GM18519 (cell line): ENCODE data around the gene MYO6.
"Not testable (repeated sequence)": the region's sequence is repeated elsewhere in the genome, so short reads cannot be mapped to it uniquely, and the experiment has no call there.

Source experiments
- ATAC-seq: cut with Tn5 transposase; IDR thresholded peaks from one replicate; pipeline ENCODE4 v1.9.1; 2021; ENCODE audit warnings: mild to moderate bottlenecking, moderate library complexity; ENCODE audit not compliant: unreplicated experiment, low FRiP score

MYO6 gene

DNA sequence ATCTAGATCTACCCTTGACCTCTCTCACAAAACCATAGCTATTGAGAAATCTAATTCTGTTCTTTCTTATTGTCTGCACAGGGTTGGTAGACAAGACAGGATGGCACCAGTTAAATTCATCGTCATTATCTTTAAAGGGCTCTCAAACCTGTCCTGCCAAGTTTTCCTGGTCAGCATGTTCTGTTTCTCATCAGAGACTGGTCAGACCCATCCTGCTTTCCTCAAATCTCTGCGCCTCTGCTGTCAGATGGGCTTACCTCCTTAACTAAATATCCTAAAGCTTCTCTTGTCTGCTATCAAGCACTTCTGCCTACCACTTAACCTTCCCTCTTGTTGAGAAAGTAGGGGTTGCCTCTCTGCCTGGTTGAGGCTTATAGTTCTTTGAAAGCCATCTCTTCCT lies 125.2 kb downstream of the MYO6 start:
- no peak for ATAC-seq

DNA sequence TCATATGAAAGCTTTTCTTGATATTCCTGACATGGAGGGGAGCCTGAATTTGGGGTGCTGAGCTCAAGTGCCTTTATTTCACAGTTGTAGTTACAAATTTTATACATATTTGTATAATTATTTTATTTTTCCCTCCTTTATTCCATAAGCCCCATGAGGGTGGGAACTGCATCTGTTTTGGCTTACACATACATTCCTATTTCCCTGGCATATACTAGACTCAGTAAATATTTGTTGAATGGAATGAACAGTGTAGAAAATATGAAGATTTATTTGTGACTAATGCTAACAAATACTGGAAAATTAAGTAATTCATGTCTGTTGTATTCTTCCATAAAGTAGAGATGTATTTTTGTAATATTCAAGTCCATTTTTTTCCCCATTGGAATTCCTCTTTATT lies 127.1 kb downstream of the MYO6 start:
- ATAC-seq, result no peak

DNA sequence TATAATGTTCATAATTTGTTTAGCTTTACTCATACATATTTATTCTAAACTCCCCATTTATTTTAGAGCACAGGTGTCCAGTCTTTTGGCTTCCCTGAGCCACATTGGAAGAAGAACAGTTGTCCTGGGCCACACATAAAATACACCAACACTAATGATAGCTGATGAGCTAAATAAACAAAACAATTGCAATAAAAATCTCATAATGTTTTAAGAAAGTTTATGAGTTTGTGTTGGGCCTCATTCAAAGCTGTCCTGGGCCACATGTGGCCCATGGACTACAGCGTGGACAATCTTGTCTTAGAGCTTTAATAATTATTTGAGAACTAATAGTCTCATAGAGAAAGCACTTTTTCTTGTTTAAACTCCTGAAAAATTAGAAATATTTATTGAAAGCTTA lies 131.3 kb downstream of the MYO6 start:
- ATAC-seq, result no peak

DNA sequence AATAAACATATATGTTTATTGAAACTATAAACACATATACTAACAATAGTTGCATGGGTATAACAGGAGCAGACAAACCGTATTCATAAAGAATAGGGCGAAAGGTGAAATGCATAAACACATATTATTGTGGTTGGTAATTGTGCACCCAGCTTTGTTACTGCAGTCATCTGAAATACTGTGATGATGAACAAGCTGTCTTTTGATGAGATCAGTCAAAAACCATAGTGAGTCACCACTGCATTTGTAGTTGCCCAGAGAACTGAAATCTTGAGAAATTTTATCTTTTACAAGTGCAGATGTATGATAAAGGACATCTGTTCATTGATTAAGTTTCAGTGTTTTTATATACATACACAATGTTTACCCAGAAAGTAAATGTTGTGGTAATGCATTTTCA lies 133.7 kb downstream of the MYO6 start:
- no peak for ATAC-seq

DNA sequence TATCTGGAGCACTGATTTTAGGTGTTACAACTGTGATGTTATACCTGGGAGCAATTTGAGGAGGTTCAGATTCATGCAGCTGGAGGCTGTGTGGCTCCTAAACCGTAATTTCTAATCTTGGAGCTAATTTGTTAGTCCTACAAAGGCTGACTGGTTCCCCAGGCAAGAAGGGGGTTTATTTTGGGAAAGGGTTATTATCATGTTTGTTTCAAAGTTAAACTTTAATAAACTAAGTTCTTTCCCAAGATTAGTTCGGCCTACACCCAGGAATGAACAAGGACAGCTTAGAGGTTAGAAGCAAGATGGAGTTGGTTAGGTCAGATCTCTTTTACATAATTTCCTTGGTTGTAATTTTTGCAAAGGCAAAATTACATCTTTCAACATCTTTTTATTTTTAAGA lies 135.8 kb downstream of the MYO6 start:
- ATAC-seq, result no peak

DNA sequence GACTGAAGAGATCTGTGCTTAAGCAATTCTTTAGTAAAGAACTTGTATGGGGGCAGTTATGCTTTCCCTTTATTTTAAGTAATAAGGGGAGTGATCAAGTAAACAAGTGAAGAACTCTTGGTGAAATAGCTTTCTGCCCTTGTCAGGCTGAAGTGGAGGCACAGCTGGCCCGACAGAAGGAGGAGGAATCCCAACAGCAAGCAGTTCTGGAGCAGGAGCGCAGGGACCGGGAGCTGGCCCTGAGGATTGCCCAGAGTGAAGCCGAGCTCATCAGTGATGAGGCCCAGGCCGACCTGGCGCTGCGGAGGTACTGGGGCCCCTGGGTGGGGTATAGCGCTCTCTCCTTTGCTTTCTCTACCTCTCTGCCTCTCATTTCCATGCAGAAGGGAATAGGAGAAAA lies 143.3 kb downstream of the MYO6 start:
- ATAC-seq, result no peak

DNA sequence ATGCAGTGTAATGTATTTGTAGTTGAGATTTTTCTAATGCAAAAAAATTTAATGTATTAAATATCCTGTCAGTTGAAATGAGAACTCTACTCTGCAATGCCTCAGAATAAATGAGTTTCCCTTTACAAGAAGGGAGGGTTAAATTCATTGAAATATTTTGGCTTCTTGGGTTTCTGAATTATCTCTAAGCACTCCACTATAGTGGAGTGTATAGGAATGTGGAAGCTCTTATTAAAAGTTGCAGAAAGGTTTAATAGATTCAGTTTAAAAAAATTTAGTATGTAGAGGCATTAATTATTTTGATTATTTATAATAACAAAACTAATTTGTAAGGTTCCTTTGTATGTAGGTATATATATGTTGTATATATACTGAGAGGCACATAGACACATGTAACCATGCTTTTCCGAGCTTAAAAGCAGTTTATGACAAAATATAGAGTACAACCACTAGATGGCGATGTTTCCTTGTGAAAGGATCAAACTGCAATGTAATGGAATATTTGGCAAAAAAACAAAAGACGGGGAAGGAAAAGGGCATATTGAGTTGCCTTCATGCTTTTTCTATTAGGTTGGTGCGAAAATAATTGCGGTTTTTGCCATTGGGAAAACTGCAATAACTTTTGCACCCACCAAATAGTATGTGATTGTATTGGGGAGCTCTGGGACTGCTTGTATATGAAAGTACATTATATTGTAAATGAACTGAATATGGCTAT lies 144.2 kb downstream of the MYO6 start:
- peak; percentile 89 for ATAC-seq

DNA sequence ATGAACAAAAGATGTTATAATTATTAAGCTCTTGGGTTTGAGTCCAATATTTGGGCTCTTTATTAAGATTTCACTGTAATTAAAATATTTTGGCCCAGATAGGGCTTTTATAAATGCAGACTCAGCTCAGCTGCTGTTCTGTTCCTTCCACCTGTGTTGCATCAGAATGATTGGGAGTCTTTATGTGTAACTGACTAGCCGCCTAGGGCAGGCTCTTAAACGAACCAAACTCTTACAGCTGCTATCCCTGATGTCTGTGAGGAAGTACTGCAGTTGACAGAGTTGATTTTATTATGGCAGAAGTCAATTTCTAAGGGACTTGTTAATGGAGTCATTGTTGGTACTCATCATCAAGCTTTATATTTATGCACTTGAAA lies 144.7 kb downstream of the MYO6 start:
- ATAC-seq, result no peak

DNA sequence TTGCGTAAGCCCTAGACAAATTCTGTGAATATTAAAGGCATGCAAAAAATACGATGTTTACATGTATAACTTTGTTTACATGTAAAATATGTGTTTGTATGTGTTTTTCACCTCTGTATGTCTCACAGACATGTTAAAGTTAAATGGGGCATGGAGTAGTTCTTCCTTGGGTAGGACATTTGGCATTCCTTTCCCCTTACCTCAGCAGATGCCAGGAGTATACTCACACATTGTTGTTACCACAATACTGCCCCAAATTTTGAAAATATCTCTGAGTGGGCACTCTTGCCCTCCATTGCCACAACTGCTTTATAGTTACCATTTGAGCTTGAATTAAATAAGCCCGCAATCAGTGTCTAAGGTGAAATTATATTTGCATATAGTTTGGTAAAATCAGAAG lies 147.5 kb downstream of the MYO6 start:
- no peak for ATAC-seq

DNA sequence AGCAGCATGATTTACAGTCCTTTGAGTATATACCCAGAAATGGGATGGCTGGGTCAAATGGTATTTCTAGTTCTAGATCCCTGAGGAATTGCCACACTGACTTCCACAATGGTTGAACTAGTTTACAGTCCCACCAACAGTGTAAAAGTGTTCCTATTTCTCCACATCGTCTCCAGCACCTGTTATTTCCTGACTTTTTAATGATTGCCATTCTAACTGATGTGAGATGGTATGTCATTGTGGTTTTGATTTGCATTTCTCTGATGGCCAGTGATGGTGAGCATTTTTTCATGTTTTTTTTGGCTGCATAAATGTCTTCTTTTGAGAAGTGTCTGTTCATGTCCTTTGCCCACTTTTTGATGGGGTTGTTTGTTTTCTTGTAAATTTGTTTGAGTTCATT lies 151.2 kb downstream of the MYO6 start:
- ATAC-seq, result not testable (repeated sequence)

DNA sequence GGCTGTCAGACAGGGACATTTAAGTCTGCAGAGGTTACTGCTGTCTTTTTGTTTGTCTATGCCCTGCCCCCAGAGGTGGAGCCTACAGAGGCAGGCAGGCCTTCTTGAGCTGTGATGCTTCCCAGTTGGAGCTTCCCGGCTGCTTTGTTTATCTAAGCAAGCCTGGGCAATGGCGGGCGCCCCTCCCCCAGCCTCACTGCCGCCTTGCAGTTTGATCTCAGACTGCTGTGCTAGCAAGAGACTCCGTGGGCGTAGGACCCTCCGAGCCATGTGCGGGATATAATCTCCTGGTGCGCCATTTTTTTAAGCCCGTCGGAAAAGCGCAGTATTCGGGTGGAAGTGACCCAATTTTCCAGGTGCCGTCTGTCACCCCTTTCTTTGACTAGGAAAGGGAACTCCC lies 156.1 kb downstream of the MYO6 start:
- not testable (repeated sequence) for ATAC-seq

DNA sequence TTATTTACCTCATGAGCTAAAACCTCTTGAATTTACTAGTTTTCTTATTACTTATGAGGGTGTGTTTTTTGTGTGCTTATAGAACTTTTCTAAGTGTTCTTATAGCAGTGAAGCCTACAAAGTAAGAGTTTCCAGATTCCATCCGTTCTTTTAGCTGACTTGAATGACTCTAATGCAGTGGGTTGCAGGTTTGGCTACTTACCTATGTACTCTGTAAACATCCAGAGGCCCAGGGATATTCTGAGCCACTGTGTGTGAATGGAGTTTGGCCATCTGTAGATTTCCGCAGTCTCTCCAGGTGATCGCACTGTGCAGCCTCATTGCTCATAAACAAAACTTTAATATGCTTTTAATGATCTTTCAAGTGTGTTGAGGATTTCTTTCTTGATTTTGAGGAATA lies 157.8 kb downstream of the MYO6 start:
- ATAC-seq, result no peak

DNA sequence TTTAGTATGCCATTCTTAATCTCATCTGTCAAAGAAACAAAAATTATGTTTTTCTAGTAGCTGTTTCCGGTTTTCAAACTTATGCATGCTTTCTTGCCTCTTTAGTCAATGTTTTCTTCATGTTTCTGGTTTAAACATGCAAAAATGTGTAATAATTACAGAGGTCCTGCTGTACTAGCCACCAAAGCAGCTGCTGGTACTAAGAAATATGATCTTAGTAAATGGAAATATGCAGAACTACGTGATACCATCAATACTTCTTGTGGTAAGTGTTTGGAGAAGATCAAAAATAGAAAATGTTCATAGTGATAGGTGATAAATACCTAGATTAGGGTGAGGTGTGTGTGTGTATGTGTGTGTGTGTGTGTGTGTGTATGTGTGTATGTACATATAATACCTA lies 158.4 kb downstream of the MYO6 start:
- no peak for ATAC-seq

DNA sequence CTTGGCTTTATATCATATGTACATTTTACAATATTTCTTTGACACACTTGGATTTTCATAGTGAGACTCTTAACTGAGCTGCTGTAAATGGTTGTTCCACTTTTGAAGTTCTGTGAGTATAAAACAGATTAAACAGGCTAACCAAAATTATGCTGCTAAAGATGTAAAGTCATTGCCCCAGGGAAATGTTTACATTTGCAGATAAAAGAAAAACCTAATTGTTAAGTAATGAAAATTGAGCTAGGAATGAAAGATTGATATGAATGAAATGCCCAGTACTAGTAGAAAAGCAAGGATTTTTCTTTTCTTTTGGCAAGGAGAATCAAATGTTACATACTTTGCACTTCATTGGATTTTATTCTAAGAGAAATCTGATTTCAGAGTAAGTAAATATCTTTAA lies 164.0 kb downstream of the MYO6 start:
- ATAC-seq, result no peak

DNA sequence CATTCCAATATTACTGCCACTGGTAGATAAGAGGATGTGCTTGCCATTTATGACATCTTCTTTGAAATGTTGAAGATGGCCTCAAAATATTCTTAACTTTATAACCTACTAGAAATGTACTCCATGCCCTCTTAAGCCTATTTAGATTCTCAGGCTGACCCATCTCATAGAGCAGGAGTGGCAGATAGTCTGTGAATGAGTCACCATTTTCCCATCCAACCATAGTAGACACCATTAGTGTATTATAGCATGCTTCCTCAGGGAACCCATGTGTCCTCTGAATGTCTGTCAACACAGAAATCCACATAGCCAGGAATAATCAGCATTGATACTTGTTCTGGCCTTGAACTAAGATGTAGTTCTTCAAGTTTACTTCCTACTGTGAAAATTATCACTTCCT lies 173.2 kb downstream of the MYO6 start:
- no peak for ATAC-seq

DNA sequence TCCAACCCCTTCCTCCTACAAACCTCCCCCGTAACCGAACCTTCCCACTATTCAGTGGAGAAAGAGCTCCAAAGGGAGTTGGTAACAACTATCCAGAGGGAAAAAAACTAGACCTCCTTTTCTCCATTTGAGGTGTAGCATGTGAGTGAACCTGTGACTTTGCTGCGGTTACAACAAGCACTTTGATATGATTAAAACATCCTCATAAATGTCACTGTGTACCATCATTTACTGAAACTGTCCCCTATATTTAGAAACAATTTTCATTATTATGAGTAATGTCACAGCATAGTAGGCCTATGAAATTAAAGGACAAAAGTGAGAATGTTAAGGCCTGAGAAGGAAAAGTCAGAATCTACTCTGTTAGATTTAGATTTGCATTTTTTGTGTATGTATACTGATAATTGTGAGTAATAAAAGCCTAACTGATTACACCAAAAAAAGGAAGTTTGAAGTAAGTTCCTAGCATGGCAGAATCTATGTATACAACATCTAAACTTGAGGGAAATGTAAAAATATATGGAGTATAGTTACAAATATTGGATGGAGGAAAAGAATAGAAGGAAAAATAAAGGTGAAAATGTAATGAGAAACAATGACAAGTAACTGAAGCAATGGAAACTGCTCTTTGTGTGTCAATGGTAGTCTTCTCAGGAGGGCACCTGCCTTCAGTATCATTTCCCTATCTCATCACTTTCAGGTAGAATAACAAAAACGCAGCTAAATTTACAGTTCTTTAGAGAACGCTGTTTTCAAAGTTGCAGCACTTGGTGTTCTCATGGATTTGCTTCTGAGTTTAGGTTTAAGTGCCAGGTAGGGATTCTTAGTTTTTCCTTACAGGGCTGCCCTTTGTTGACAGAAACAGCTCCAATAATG lies 177.5 kb downstream of the MYO6 start:
- ATAC-seq, result peak; percentile 44

DNA sequence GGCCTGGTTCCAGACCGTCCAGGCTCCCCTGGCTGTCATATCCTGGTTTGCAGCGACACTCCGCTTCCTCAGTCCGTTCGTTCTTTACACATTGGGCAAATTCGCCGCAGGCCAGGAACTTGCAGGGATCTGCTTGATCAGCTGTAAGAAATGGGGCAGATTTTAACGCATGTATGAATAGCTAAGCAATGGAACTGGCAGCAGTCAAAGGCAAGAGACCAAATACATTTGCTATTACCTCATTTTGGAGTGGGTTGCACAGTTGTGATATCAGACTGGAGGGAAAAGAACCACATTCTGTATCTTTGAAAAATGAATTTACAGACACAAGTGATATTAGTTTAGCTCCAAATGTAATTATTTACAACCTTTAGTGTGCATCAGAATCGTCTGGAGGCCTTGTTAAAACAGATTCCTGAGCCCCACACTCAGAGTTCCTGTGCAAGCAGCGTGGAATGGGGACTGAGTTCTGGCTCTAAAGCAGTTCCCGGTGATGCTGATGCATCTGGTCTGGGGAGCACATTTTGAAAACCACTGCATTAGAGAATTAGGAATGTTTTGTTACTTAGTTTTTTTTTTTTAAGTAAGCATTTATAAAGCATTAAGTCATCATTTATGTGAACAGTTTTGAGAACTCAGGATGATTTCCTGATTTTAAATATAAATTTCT lies 182.1 kb downstream of the MYO6 start:
- ATAC-seq, result no peak

DNA sequence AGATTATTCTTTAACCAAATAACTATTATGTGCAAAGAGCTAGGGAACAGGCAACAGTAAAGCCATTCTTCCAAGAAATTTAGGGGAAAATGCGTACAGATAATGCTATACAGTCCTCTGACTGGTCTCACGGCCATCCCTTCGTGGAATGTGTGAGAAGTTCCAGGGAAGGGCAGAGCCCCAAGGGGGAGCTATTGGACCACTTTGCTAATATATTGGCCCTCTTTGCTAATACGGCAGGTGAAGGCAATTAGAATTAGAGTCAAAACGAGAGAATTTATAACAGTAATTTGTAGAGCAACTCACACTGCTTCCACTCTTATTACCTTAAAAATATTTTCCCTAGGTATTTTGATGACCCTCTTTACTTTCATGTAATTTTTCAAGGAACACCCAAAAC lies 183.0 kb downstream of the MYO6 start:
- ATAC-seq, result peak; percentile 40

DNA sequence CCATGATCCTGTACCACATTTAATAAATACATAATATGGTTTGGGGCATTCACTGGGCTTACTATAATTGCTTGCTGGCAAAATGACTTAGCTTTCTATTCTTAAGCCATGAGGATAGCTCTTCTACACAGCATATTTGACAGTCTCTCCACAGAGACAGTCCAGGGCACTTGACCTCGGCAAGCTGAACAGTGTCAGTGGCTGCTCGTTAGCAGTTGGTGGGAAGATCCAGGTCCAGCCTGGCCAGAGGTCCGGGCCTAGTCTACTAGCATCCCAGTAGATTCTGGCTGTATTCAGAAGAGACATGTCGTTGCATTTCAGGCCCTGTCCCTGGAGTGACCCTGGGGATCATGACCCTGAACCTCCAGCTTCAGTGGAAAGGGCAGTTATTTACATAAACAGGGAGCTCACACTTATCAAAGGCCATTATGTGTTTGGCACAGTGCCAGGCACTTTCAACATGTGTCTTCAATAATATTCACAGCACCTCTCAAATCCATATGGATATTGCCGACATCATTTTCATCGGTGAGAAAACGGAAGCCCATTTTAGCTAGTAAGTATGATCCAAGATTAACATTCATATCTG lies 184.4 kb downstream of the MYO6 start:
- ATAC-seq, result no peak

DNA sequence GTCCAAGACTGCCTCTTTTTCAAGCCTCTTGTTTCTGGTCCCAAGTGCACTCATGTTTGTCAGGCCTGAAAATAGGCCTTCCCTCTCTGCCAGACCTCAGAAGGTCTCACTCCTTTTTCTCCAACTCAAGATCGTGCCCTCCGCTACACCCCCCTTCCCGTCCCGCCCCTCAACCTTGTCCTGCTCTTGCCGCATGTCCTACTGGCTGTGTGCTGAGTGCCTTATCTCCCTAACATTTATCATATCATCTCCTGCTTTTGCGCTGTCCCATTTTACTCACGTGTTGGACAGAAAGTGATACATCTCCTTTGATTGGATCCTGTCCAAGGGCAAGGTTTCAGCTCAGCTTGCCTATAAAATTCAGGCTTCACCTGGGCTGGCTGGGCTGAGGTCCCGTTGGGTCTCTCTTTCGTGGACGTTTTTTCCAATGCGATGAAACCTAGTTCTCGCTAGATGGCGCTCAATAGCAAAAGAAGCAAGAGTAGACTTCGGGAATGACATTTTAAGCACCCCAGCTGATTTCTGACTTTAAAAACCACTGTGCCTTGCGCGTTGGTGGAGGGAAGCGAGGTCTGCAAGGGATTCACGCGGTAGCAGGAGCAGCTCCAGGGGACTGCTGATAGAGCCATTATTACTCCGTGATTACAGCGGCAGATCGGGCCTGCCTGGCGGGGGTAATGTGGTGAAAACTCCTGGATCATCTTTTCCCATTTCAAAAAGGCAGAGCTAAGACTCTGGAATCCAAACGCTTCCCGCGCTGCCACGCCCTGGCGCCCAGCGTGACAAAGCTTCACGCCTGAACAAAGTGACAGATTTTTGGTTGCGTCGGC lies 185.8 kb downstream of the MYO6 start:
- ATAC-seq, result peak; percentile 44
